BJ (cell line): ENCODE results near the gene ACTN3. TPM values are rescaled to one million over a fixed set of nuclear protein-coding genes. Genes with fewer than 3 reads are reported as not detected.

Experiments
- CTCF ChIA-PET: fragments of 350-600 bp; formaldehyde crosslinking; extraction: SDS; loops from one replicate; lab custom pipeline; 2021; ENCODE audit warnings: antibody characterized with exemption, inconsistent platforms; lab: Yijun Ruan, JAX
- POLR2A ChIA-PET: fragments of 300-600 bp; sonication (Branson Sonifier 250); formaldehyde crosslinking; extraction: SDS; loops from one replicate; lab custom pipeline; 2021; ENCODE audit warnings: antibody characterized with exemption; lab: Charles Lee
- DNase-seq: peaks from one replicate; pipeline ENCODE4 v3.0.0-alpha.2; 2011; ENCODE audit warnings: low read depth
- H3K27me3 ChIP-seq: 2 replicates; pipeline ENCODE4 v1.6.0; 2011; ENCODE audit warnings: low read length; ENCODE audit not compliant: control insufficient read depth, insufficient read depth
- H3K36me3 ChIP-seq: 2 replicates; pipeline ENCODE4 v1.5.1; 2011; ENCODE audit warnings: low read length; ENCODE audit not compliant: control insufficient read depth, insufficient read depth
- H3K4me3 ChIP-seq: 2 replicates; pipeline ENCODE4 v1.5.1; 2011; ENCODE audit warnings: low read depth, mild to moderate bottlenecking, control low read depth, low read length
- polyA plus RNA-seq: library from polyadenylated mRNA; depleted of rRNA; stranded (reverse); fragments of >200 nt; gene quantifications from 2 replicates; pipeline ENCODE4 v1.2.3, GENCODE V29; 2011
- TF ChIP-seq, protein P1 (sequence below): IDR thresholded peaks from 2 replicates; pipeline ENCODE4 v1.5.1; 2011; ENCODE audit warnings: low read depth, mild to moderate bottlenecking, control low read depth, inconsistent platforms, low read length, moderate library complexity; ENCODE audit not compliant: insufficient read depth

Gene ACTN3
- polyA plus RNA-seq, 1 experiment: not detected

- Histone ChIP-seq H3K4me3 (peak within 1 kb of the TSS; percentile 79), H3K27me3 (peaks cover 11% of the 10 kb centered on the region), H3K36me3 (peaks cover 1% of the 10 kb centered on the region)
- DNase-seq: peak; percentile 85
- POLR2A ChIA-PET: no interaction called here
- TF ChIP-seq, protein P1, sequence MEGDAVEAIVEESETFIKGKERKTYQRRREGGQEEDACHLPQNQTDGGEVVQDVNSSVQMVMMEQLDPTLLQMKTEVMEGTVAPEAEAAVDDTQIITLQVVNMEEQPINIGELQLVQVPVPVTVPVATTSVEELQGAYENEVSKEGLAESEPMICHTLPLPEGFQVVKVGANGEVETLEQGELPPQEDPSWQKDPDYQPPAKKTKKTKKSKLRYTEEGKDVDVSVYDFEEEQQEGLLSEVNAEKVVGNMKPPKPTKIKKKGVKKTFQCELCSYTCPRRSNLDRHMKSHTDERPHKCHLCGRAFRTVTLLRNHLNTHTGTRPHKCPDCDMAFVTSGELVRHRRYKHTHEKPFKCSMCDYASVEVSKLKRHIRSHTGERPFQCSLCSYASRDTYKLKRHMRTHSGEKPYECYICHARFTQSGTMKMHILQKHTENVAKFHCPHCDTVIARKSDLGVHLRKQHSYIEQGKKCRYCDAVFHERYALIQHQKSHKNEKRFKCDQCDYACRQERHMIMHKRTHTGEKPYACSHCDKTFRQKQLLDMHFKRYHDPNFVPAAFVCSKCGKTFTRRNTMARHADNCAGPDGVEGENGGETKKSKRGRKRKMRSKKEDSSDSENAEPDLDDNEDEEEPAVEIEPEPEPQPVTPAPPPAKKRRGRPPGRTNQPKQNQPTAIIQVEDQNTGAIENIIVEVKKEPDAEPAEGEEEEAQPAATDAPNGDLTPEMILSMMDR: no peak
- CTCF ChIA-PET: interaction anchor here (1.0 to 1.6 kb wide), 6 partner anchors 17 to 133 kb away, joined by 3 to 6 read pairs (median 4); partner anchors contain the start of genes CCDC87, CCS and CTSF
Measured at GRCh38 chr11:66545701-66546367, 869 bp upstream of the ACTN3 start, which contains the start of gene ZDHHC24. Gene ZDHHC24 (minus strand): TSS chr11:66546048. CDS start chr11:66546003, 45 bp downstream.

- POLR2A ChIA-PET: no interaction called here
- CTCF ChIA-PET: interaction anchor here (1.0 to 1.6 kb wide), 5 partner anchors 16 to 131 kb away, joined by 3 to 6 read pairs (median 4); partner anchors contain the start of genes CCDC87, CCS and CTSF
- TF ChIP-seq, protein P1: no peak
- H3K27me3 ChIP-seq: peaks cover 12% of the 10 kb centered on the region
- no peak overlapping the region for H3K4me3 ChIP-seq
- DNase-seq: no peak
- H3K36me3 ChIP-seq: peaks cover 1% of the 10 kb centered on the region; the same call in 1 of the 2 replicates
Measured at GRCh38 chr11:66546966-66547661, 411 bp downstream of the ACTN3 start.

DNA sequence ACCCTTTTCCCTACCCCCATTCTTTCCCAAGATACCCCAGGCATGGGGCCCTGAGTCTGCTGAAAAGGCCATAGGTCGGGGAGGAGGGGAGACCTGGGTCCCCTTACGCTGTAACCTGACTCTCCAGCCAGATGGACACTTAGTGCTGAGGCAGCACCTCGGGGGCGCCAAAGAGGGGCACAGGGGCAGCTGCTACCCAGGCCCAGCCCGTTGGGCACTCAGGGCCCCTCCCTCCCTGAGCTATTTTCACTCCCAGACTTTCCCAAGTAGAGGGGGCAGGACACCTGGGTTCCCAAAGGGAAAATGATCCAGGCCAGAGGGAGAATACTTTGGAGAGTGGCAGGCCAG is 933 bp downstream of the ACTN3 start:
- CTCF ChIA-PET: no interaction called here
- TF ChIP-seq, protein P1: no peak

DNA sequence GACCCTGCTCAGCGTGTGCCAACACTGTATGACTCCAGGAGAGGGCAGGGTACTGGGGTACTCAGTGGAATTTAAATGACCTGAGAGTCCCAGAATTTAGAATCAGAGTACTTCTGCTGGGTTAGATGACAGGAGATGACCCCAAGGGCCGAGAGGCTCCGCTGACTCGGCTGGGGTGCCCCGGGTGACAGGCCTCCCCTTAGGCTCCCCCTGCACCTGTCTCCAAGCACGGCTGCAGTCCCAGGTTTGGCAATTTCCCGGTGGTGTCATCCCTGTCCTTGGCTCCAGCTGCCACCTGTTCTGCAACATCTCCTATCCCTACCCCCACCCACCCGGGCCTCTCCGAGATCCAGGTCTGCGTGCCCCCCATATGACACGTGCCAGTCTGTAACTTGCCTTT is 1.3 kb downstream of the ACTN3 start:
- Histone ChIP-seq H3K4me3 (no peak overlapping the region), H3K36me3 (no peaks in the 10 kb centered on the region), H3K27me3 (peaks cover 12% of the 10 kb centered on the region)
- ChIA-PET POLR2A (no interaction called here), CTCF (no interaction called here)
- no peak for DNase-seq
- TF ChIP-seq, protein P1: no peak

More for the DNA sequence above, 933 bp downstream of the ACTN3 start:
- Histone ChIP-seq H3K4me3 (no peak overlapping the region), H3K36me3 (no peaks in the 10 kb centered on the region), H3K27me3 (peaks cover 12% of the 10 kb centered on the region)
- POLR2A ChIA-PET: no interaction called here
- DNase-seq: no peak
